GM23338 (cell line): ENCODE measurements around the gene ETV6. TPM values are rescaled to one million over a fixed set of nuclear protein-coding genes. Genes with fewer than 3 reads are reported as not detected.

ENCODE experiments used
- ATAC-seq: fragments of 200-7000 bp; cut with Tn5 transposase; 3 replicates; pipeline ENCODE4 v1.9.1; 2020
- DNase-seq: peaks from one replicate; pipeline ENCODE4 v3.0.0-alpha.2; 2015; ENCODE audit warnings: low spot score
- H2AFZ ChIP-seq: fragments of 200-600 bp; sonication (generic); 2 replicates; pipeline ENCODE4 v1.8.0; 2016; ENCODE audit warnings: antibody characterized with exemption, mild to moderate bottlenecking, moderate library complexity
- H3F3A ChIP-seq: fragments of 200-600 bp; sonication (generic); replicated peaks from 2 replicates; pipeline ENCODE4 v1.8.0; 2017; ENCODE audit warnings: antibody characterized with exemption, mixed run types, low read depth
- H3K27ac ChIP-seq: fragments of 200-600 bp; sonication (generic); 2 replicates; pipeline ENCODE4 v1.6.1; 2016; ENCODE audit warnings: low read depth
- H3K27me3 ChIP-seq: fragments of 200-600 bp; sonication (generic); 2 replicates; pipeline ENCODE4 v1.8.0; 2016; ENCODE audit warnings: mild to moderate bottlenecking, mixed run types, moderate library complexity; ENCODE audit not compliant: insufficient read depth
- H3K36me3 ChIP-seq: fragments of 200-600 bp; sonication (generic); 2 replicates; pipeline ENCODE4 v1.8.0; 2016; ENCODE audit warnings: mild to moderate bottlenecking; ENCODE audit not compliant: insufficient read depth
- H3K4me1 ChIP-seq: fragments of 200-600 bp; sonication (generic); 2 replicates; pipeline ENCODE4 v1.8.0; 2016; ENCODE audit warnings: mild to moderate bottlenecking, moderate library complexity; ENCODE audit not compliant: insufficient read depth
- H3K4me2 ChIP-seq: fragments of 200-600 bp; sonication (generic); 2 replicates; pipeline ENCODE4 v1.7.1; 2017; ENCODE audit warnings: mixed run types
- H3K4me3 ChIP-seq: fragments of 200-600 bp; sonication (generic); 2 replicates; pipeline ENCODE4 v1.6.1; 2016; ENCODE audit warnings: mixed run types
- H3K79me2 ChIP-seq: fragments of 200-600 bp; sonication (generic); replicated peaks from 2 replicates; pipeline ENCODE4 v1.8.0; 2017; ENCODE audit warnings: mild to moderate bottlenecking; ENCODE audit not compliant: insufficient read depth
- H3K9me2 ChIP-seq: fragments of 200-600 bp; sonication (generic); 2 replicates; pipeline ENCODE4 v1.8.0; 2017; ENCODE audit not compliant: insufficient read depth
- H4K20me1 ChIP-seq: fragments of 200-600 bp; sonication (generic); replicated peaks from 2 replicates; pipeline ENCODE4 v1.8.0; 2017; ENCODE audit warnings: mild to moderate bottlenecking; ENCODE audit not compliant: insufficient read depth
- H3K27ac Mint-ChIP-seq: 2 replicates; pipeline ENCODE4 v1.8.0; 2020; ENCODE audit warnings: inconsistent platforms, mild to moderate bottlenecking, moderate library complexity, mixed read lengths
- H3K27me3 Mint-ChIP-seq: 3 replicates; pipeline ENCODE4 v1.8.0; 2022; ENCODE audit warnings: low read depth, mild to moderate bottlenecking, moderate library complexity, mixed read lengths, inconsistent platforms; ENCODE audit not compliant: insufficient read depth, poor library complexity
- H3K36me3 Mint-ChIP-seq: 3 replicates; pipeline ENCODE4 v1.8.0; 2021; ENCODE audit warnings: low read depth, mild to moderate bottlenecking, inconsistent platforms, moderate library complexity, mixed read lengths
- H3K4me1 Mint-ChIP-seq: 3 replicates; pipeline ENCODE4 v1.8.0; 2020; ENCODE audit warnings: mild to moderate bottlenecking, inconsistent platforms, mixed read lengths
- H3K4me3 Mint-ChIP-seq: 3 replicates; pipeline ENCODE4 v1.8.0; 2021; ENCODE audit warnings: moderate library complexity, mild to moderate bottlenecking, inconsistent platforms, mixed read lengths
- H3K9me3 Mint-ChIP-seq: 3 replicates; pipeline ENCODE4 v1.8.0; 2020; ENCODE audit warnings: moderate library complexity, mild to moderate bottlenecking, inconsistent platforms, mixed read lengths
- CREB1 ChIP-seq: fragments of 250-450 bp; sonication (Bioruptor Pico); IDR thresholded peaks from 2 replicates; pipeline ENCODE4 v1.5.0; 2020; ENCODE audit warnings: low read depth, mild to moderate bottlenecking, moderate library complexity
- CTCF ChIP-seq, 2 experiments: fragments of 200-600 bp in 1 of 2; sonication (generic) in 1 of 2; conservative IDR thresholded peaks; 2 replicates each; pipeline versions ENCODE4 v1.5.1 to v1.6.1; 2016 to 2017; ENCODE audit warnings: antibody characterized with exemption in 2 of 2, low read depth in 2 of 2, mild to moderate bottlenecking in 2 of 2, moderate library complexity in 1 of 2
- EZH2 ChIP-seq: fragments of 200-600 bp; sonication (generic); IDR thresholded peaks from one replicate; pipeline ENCODE4 v1.8.0; 2017; ENCODE audit warnings: antibody characterized with exemption, mild to moderate bottlenecking, low read depth; ENCODE audit not compliant: unreplicated experiment
- JUNB ChIP-seq: IDR thresholded peaks from one replicate; pipeline ENCODE4 v1.6.1; 2016; ENCODE audit warnings: antibody characterized with exemption; ENCODE audit not compliant: unreplicated experiment
- NANOG ChIP-seq: IDR thresholded peaks from 2 replicates; pipeline ENCODE4 v1.6.1; 2016; ENCODE audit warnings: antibody characterized with exemption, borderline replicate concordance
- POLR2AphosphoS5 ChIP-seq: IDR thresholded peaks from 2 replicates; pipeline ENCODE4 v1.6.1; 2016; ENCODE audit warnings: antibody characterized with exemption, low read depth
- REST ChIP-seq: IDR thresholded peaks from one replicate; pipeline ENCODE4 v1.6.1; 2018; ENCODE audit warnings: antibody characterized with exemption; ENCODE audit not compliant: unreplicated experiment
- STAT1 ChIP-seq: IDR thresholded peaks from one replicate; pipeline ENCODE4 v1.6.1; 2016; ENCODE audit warnings: antibody characterized with exemption; ENCODE audit not compliant: unreplicated experiment
- ZNF114 ChIP-seq: fragments of 250-450 bp; sonication (Bioruptor Pico); IDR thresholded peaks from 2 replicates; pipeline ENCODE4 v1.5.0; 2020; ENCODE audit warnings: mild to moderate bottlenecking, moderate library complexity
- ZNF331 ChIP-seq: fragments of 250-450 bp; sonication (Bioruptor Pico); IDR thresholded peaks from 2 replicates; pipeline ENCODE4 v1.5.0; 2020; ENCODE audit warnings: low read depth, mild to moderate bottlenecking, moderate library complexity
- ZNF462 ChIP-seq: fragments of 250-450 bp; sonication (Bioruptor Pico); IDR thresholded peaks from 2 replicates; pipeline ENCODE4 v1.5.0; 2020; ENCODE audit warnings: mild to moderate bottlenecking, moderate library complexity
- polyA plus RNA-seq: library from polyadenylated mRNA; unstranded; fragments of >200 nt; fragmentation: Nextera tagmentation; extraction: Ambion mirVana; gene quantifications from 2 replicates; pipeline ENCODE4 v1.2.1, GENCODE V29; 2016
- total RNA-seq: library from RNA; depleted of rRNA; stranded (reverse); fragments of >200 nt; shearing (Covaris generic); gene quantifications from 2 replicates; pipeline ENCODE4 v1.2.3, GENCODE V29; 2014

ETV6 gene
- total and polyA plus RNA-seq, 2 experiments from 2014 or later, result 7.5 to 15.1 TPM

- Mint-ChIP-seq H3K27me3 (peaks cover 6% of the 10 kb centered on the region), H3K36me3 (no peaks in the 10 kb centered on the region), H3K27ac (no peak overlapping the region), H3K9me3 (no peaks in the 10 kb centered on the region), H3K4me3 (no peak overlapping the region), H3K4me1 (peaks cover 36% of the 10 kb centered on the region)
- Histone ChIP-seq H3K27ac (peak overlapping the region; percentile 26; the same call in 1 of the 2 replicates), H3K36me3 (no peaks in the 10 kb centered on the region), H2AFZ (no peak overlapping the region), H3K4me1 (peaks cover 23% of the 10 kb centered on the region), H3F3A (no peaks in the 10 kb centered on the region), H3K9me2 (no peaks in the 10 kb centered on the region), H3K27me3 (no peaks in the 10 kb centered on the region), H3K79me2 (peaks cover 66% of the 10 kb centered on the region), H4K20me1 (peaks cover 10% of the 10 kb centered on the region), H3K4me2 (no peak overlapping the region), H3K4me3 (no peak overlapping the region)
- no peak for TF ChIP-seq ZNF114 (CRISPR knock-in tag)
- TF ChIP-seq JUNB, result no peak
- no peak for TF ChIP-seq ZNF331 (CRISPR knock-in tag)
- DNase-seq, result no peak
- ATAC-seq, result no peak; the same call in 2 of the 3 replicates
Observed at GRCh38 chr12:11676052-11676451, 26.6 kb downstream of the ETV6 start.

- peaks cover 10% of the 10 kb centered on the region for H4K20me1 ChIP-seq
- Mint-ChIP-seq H3K27me3 (peaks cover 6% of the 10 kb centered on the region), H3K4me3 (no peak overlapping the region), H3K4me1 (peaks cover 31% of the 10 kb centered on the region), H3K9me3 (peaks cover 3% of the 10 kb centered on the region; the same call in 2 of the 3 replicates), H3K27ac (no peak overlapping the region), H3K36me3 (peaks cover 4% of the 10 kb centered on the region; the same call in 1 of the 3 replicates)
- no peak for DNase-seq
- H3F3A ChIP-seq, result no peaks in the 10 kb centered on the region
- no peak for ATAC-seq
- no peaks in the 10 kb centered on the region for H3K27me3 ChIP-seq
- H3K79me2 ChIP-seq, result peaks cover 65% of the 10 kb centered on the region
- H3K4me1 ChIP-seq, result peaks cover 17% of the 10 kb centered on the region
- no peaks in the 10 kb centered on the region for H3K9me2 ChIP-seq
- H3K36me3 ChIP-seq, result no peaks in the 10 kb centered on the region
- no peak overlapping the region for H3K27ac ChIP-seq
- no peak overlapping the region for H2AFZ ChIP-seq
- no peak overlapping the region for H3K4me3 ChIP-seq
- no peak overlapping the region for H3K4me2 ChIP-seq
- TF ChIP-seq STAT1 (no peak), NANOG (no peak), ZNF462 (CRISPR knock-in tag) (no peak), CREB1 (CRISPR knock-in tag) (no peak), CTCF (conservative IDR thresholded peaks at IDR 0.05; ENCODE audit: low read depth in 2 of 2) (no peak), REST (no peak), ZNF114 (CRISPR knock-in tag) (no peak), JUNB (no peak), POLR2AphosphoS5 (no peak), ZNF331 (CRISPR knock-in tag) (no peak), EZH2 (no peak)
Observed at GRCh38 chr12:11677093-11677492, 27.6 kb downstream of the ETV6 start.
